Activated naive CD8-positive, alpha-beta T cell treated with anti-CD3 and anti-CD28 coated beads, Interleukin-2, amount 10 ng/mL, durations not matched to agents 7 days and 5 days (primary cell): Measurements from ENCODE around the gene OBP2B. TPM values are rescaled to one million over a fixed set of nuclear protein-coding genes. Genes with fewer than 3 reads are reported as not detected.
A peak's percentile ranks its signal among the peaks of the same experiment; 100 is the strongest.
"Not testable (repeated sequence)": the region's sequence is repeated elsewhere in the genome, so short reads cannot be mapped to it uniquely, and the experiment has no call there.

Experiments
- ATAC-seq: fragments of 150-1000 bp; cut with Tn5 transposase; one replicate; pipeline ENCODE4 v1.10.0; 2021; ENCODE audit warnings: low read depth, moderate library complexity
- POLR2A ChIA-PET: fragments of 350-600 bp; sonication (Branson Sonifier 250); formaldehyde crosslinking; loops from one replicate; lab custom pipeline; 2021; ENCODE audit warnings: antibody characterized with exemption; lab: Charles Lee
- DNase-seq: peaks from one replicate; pipeline ENCODE4 v3.0.0; 2021
- H3K27ac Mint-ChIP-seq: one replicate; pipeline ENCODE4 v1.8.0; 2022; ENCODE audit warnings: mild to moderate bottlenecking, mixed read lengths
- H3K27me3 Mint-ChIP-seq: one replicate; pipeline ENCODE4 v1.8.0; 2022; ENCODE audit warnings: mild to moderate bottlenecking, moderate library complexity, mixed read lengths
- H3K36me3 Mint-ChIP-seq: one replicate; pipeline ENCODE4 v1.8.0; 2021; ENCODE audit warnings: mild to moderate bottlenecking, mixed read lengths
- H3K4me1 Mint-ChIP-seq: one replicate; pipeline ENCODE4 v1.8.0; 2021; ENCODE audit warnings: mixed read lengths
- H3K4me3 Mint-ChIP-seq: one replicate; pipeline ENCODE4 v1.8.0; 2022; ENCODE audit warnings: mild to moderate bottlenecking, moderate library complexity, mixed read lengths
- H3K9me3 Mint-ChIP-seq: one replicate; pipeline ENCODE4 v1.8.0; 2021; ENCODE audit warnings: mixed read lengths
- total RNA-seq, 2 experiments: library from RNA; stranded (reverse); gene quantifications; one replicate each; pipeline ENCODE4 v1.2.3, GENCODE V29; 2021

OBP2B gene
- total RNA-seq, 2 experiments from 2014 or later, result not detected

DNA sequence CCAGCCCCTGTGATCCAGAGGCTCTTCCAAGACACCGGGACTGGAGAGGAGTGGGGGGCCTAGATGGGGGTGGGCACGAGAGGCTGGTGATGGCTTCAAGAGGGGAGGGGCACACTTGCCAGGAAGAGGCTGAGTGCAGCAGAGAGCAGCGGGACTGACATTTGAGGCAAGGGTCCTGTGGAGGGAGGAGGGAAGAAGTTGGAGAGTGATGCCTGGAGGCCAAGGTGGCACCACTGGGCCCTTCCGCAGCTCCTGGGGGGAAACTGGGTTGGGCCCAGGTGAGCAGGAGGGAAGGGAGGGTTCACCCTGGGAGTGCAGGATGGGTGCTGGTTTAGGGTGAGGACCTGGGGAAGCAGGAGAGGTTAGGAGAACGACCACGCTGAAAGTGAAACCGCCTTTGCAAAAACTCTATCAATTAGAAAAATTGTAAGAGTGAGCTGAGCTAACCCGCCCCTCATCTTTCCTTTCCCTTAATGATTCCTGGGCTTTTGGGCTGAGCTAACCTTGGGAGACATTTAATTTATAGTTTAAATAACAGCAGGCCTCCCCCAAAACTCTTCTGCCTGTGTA is 39.8 kb upstream of the OBP2B start:
- POLR2A ChIA-PET, result no interaction called here
- ATAC-seq (no peak), DNase-seq (no peak)
- Mint-ChIP-seq H3K27ac (no peak overlapping the region), H3K36me3 (no peaks in the 10 kb centered on the region), H3K27me3 (peaks cover 23% of the 10 kb centered on the region), H3K4me3 (no peak overlapping the region), H3K4me1 (peaks cover 5% of the 10 kb centered on the region), H3K9me3 (no peaks in the 10 kb centered on the region)

- Mint-ChIP-seq H3K36me3 (no peaks in the 10 kb centered on the region), H3K9me3 (no peaks in the 10 kb centered on the region), H3K4me3 (no peak overlapping the region), H3K4me1 (peaks cover 5% of the 10 kb centered on the region), H3K27me3 (peaks cover 17% of the 10 kb centered on the region), H3K27ac (no peak overlapping the region)
- ATAC-seq, result no peak
- POLR2A ChIA-PET, result no interaction called here
- DNase-seq, result no peak
Observed at GRCh38 chr9:133247632-133248031, 38.6 kb upstream of the OBP2B start.

DNA sequence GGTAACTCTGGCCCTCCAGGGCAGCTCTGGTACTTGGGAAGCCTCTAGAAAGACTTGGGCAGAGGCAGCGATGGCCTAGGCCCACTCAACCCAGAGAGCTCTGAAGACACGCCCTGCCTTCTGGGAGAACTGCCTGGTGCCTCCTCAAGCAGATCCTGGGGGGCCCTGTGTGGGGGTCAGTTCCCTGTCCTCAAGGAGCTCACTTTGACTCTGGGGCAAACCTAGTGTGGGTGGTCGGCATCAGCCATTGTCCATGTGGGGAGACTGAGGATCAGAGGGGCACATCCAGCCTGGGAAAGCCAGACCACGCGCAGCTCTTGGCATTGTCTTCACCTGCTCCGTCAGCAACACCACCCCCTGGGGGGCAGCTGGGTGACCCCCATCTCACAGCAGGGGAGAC is 37.9 kb upstream of the OBP2B start:
- DNase-seq (no peak), ATAC-seq (no peak)
- peaks cover 5% of the 10 kb centered on the region for H3K4me1 Mint-ChIP-seq
- H3K4me3 Mint-ChIP-seq, result no peak overlapping the region
- H3K9me3 Mint-ChIP-seq, result no peaks in the 10 kb centered on the region
- no peaks in the 10 kb centered on the region for H3K36me3 Mint-ChIP-seq
- H3K27me3 Mint-ChIP-seq, result peaks cover 17% of the 10 kb centered on the region
- POLR2A ChIA-PET, result no interaction called here
- no peak overlapping the region for H3K27ac Mint-ChIP-seq

- Mint-ChIP-seq H3K9me3 (no peaks in the 10 kb centered on the region), H3K4me1 (peaks cover 5% of the 10 kb centered on the region), H3K27ac (no peak overlapping the region), H3K4me3 (no peak overlapping the region), H3K27me3 (peaks cover 17% of the 10 kb centered on the region), H3K36me3 (no peaks in the 10 kb centered on the region)
- DNase-seq (no peak), ATAC-seq (no peak)
- POLR2A ChIA-PET, result no interaction called here
Observed at GRCh38 chr9:133246562-133246961, 37.5 kb upstream of the OBP2B start.

DNA sequence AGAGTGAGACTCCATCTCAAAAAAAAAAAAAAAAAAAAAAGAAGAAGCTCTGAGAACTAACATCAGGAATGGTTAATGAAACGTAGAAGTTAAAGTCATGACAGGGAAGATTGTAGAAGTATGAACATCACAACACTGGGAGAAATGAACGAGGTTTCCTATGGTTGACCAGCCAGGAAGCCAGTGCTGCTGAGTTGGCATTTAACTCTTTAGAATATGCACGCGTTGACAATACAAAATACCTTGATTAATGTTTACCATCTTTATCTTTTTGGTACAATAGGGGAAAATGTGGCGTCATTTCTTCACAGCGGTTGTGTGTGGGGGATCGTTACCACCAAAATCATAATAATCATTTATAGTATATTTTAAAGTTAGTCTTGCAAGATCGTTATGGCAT is 33.9 kb upstream of the OBP2B start:
- H3K27ac Mint-ChIP-seq, result no peak overlapping the region
- ATAC-seq (no peak), DNase-seq (no peak)
- no peaks in the 10 kb centered on the region for H3K9me3 Mint-ChIP-seq
- peaks cover 15% of the 10 kb centered on the region for H3K27me3 Mint-ChIP-seq
- H3K4me1 Mint-ChIP-seq, result peaks cover 8% of the 10 kb centered on the region
- POLR2A ChIA-PET, result no interaction called here
- no peak overlapping the region for H3K4me3 Mint-ChIP-seq
- no peaks in the 10 kb centered on the region for H3K36me3 Mint-ChIP-seq

DNA sequence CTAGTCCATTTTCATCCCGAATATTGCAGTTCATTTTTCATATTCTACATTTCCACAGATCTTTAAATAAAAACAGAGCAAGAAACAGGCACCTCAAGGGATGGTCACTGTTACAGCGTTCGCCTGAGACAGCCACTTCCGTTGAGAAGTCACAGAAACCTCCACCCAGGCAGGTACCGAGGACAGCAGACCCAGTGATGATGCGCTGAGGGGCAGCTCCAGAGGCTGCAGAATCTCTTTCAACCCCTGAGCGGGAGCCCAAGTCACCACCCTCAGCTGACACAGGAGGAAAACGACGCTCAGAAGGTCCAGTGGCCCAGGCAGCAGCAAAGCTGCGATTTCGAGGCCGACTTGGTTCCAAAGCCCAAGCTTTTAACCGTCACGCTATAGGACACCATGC is 33.2 kb upstream of the OBP2B start:
- POLR2A ChIA-PET, result no interaction called here
- DNase-seq (no peak), ATAC-seq (no peak)
- no peaks in the 10 kb centered on the region for H3K9me3 Mint-ChIP-seq
- H3K4me1 Mint-ChIP-seq, result peaks cover 10% of the 10 kb centered on the region
- no peak overlapping the region for H3K4me3 Mint-ChIP-seq
- H3K36me3 Mint-ChIP-seq, result no peaks in the 10 kb centered on the region
- H3K27ac Mint-ChIP-seq, result no peak overlapping the region
- peaks cover 17% of the 10 kb centered on the region for H3K27me3 Mint-ChIP-seq

DNA sequence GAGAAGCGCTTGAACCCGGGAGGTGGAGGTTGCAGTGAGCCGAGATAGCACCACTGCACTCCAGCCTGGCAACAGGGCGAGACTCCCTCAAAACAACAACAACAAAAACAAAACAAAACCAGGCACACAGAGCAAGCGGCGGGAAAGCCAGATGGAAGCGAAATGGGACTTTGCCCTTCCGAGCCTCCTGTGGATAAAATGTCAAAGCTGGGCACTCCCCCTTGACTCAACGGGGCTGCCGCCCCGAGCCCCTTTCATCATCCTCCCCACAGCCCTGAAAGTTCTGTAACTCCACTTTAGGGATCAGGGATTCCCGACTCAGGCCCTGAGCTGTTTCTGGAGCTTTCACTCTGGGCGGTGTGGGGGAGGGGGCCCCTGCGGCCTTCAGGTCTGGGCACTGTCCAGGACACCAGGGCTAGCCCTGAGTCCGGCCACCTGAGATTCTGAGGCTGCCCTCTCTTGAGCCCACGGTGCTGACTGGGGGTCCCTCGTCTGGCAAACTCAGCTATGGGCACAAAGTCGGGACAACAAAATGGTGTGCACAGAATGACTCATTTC is 30.6 kb upstream of the OBP2B start:
- no peaks in the 10 kb centered on the region for H3K36me3 Mint-ChIP-seq
- POLR2A ChIA-PET, result no interaction called here
- no peak overlapping the region for H3K27ac Mint-ChIP-seq
- ATAC-seq, result no peak
- DNase-seq, result no peak
- no peak overlapping the region for H3K4me3 Mint-ChIP-seq
- peaks cover 10% of the 10 kb centered on the region for H3K4me1 Mint-ChIP-seq
- H3K27me3 Mint-ChIP-seq, result peaks cover 12% of the 10 kb centered on the region
- H3K9me3 Mint-ChIP-seq, result no peaks in the 10 kb centered on the region

DNA sequence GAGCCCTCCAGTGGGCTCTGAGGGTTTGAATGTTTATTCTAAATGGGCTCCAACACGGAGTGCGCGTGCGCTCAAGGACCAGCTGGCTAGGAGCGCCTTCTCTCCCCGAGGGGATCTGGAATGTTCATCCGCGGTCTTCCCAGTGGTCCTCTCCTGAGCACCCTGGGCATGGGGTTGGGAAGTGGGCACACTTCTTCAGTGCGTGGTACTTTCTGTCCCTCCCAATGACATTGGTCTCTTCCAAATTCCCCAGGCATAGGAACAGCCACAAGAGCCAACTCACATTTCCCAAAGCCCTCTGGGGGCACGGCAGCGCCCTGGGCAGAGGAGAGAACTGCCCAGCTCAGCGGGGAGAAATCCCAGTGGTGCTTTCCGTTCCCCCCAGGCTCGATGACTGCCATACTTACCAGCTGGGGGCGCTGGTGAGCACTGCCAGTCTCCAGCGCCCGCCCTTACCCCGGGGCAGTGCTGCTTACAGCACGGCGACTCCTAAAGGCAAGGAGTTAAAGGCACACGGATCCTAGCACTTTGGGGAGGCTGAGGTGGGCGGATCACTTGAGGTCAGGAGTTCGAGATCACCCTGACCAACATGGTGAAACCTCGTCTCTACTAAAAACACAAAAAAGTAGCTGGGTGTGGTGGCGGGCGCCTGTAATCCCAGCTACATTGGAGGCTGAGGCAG is 29.9 kb upstream of the OBP2B start:
- H3K4me3 Mint-ChIP-seq, result peak overlapping the region; percentile 53
- ATAC-seq (peak; percentile 85), DNase-seq (peak; percentile 76)
- peaks cover 12% of the 10 kb centered on the region for H3K27me3 Mint-ChIP-seq
- no peaks in the 10 kb centered on the region for H3K9me3 Mint-ChIP-seq
- H3K4me1 Mint-ChIP-seq, result peaks cover 10% of the 10 kb centered on the region
- H3K27ac Mint-ChIP-seq, result no peak overlapping the region
- POLR2A ChIA-PET, result no interaction called here
- no peaks in the 10 kb centered on the region for H3K36me3 Mint-ChIP-seq

GRCh38 chr9:133238272-133238850 is 29.3 kb upstream of the OBP2B start:
- POLR2A ChIA-PET, result no interaction called here
- peak; percentile 38 for ATAC-seq
- H3K4me3 Mint-ChIP-seq, result peak overlapping the region; percentile 53

DNA sequence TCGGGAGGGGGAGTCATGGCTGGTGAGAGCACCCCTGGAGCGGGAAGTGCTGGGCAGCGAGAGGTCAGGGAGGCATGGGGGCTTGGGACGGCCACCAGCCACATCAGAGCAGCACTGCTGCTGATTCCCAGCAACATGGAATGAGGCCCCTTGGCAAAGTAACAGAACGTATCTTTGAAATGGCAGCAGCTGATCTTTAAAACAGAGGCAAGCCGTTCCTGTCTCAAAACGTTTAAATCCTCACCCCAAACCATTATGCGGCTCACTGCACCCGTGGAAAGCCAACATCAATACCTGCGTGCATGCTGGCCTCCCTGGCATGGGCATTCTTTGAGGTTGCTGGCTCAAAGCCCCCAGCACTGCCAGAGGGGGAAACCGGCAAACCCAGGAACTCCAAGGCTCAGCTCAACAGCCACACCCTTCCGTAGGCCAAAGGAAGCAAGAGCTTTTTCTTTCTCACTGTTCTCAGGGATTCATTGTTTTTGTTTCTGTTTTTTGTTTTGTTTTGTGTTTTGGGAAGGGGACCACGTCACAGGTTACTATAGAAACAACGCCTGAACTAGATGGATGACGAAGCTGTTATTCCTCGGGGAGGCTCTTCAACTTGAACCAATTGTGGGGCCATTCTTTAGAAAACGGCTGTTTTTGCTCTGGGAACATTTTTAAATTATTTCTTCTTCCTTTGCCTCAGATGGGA is 28.1 kb upstream of the OBP2B start:
- no peak for DNase-seq
- H3K27me3 Mint-ChIP-seq, result peaks cover 12% of the 10 kb centered on the region
- H3K9me3 Mint-ChIP-seq, result no peaks in the 10 kb centered on the region
- no peaks in the 10 kb centered on the region for H3K36me3 Mint-ChIP-seq
- no peak overlapping the region for H3K27ac Mint-ChIP-seq
- ATAC-seq, result no peak
- H3K4me1 Mint-ChIP-seq, result peaks cover 10% of the 10 kb centered on the region
- no peak overlapping the region for H3K4me3 Mint-ChIP-seq
- POLR2A ChIA-PET, result no interaction called here

More at GRCh38 chr9:133238272-133238850, 29.3 kb upstream of the OBP2B start:
- Mint-ChIP-seq H3K27me3 (peaks cover 12% of the 10 kb centered on the region), H3K27ac (no peak overlapping the region), H3K4me1 (peaks cover 10% of the 10 kb centered on the region), H3K36me3 (no peaks in the 10 kb centered on the region), H3K9me3 (no peaks in the 10 kb centered on the region)
- peak; percentile 47 for DNase-seq

GRCh38 chr9:133236291-133237034 is 27.4 kb upstream of the OBP2B start:
- H3K27ac Mint-ChIP-seq, H3K4me1 Mint-ChIP-seq, H3K9me3 Mint-ChIP-seq, H3K36me3 Mint-ChIP-seq, ATAC-seq, DNase-seq, H3K4me3 Mint-ChIP-seq, POLR2A ChIA-PET: not testable (repeated sequence)
- H3K27me3 Mint-ChIP-seq, result peaks cover 11% of the 10 kb centered on the region

DNA sequence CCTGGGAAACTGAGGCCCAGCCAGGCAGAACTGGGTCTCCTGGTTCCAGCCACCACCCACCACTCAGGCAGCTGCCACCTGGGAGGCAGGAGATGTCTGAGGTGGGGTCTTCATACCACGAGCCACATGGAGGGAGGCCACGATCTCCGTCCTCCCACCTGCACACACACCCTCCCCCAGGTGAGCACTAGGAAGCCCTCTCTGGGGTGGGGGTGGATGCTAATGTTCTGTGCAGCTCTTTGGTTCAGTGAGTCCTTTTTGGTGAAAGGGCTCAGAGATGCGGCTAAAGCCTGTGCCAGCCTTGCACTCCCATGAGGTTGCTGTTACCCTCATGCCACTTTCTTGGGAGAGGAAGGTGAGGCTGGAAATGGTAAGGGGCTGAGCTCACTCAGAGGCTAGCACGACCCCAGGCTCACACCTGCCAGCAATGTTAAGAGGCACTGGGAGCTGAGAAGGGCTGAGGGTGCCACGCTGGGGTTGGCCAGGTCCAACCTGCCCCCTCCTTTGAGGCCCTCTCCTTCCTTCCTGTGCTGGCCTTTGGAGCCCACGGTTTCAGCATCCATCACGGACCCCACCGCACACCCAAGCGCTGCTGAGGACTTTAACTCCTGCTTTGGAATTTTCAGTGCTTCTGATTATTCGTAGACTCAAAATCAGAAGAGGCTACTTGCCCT is 26.6 kb upstream of the OBP2B start:
- ATAC-seq (no peak), DNase-seq (no peak)
- H3K4me3 Mint-ChIP-seq, result no peak overlapping the region
- H3K27me3 Mint-ChIP-seq, result peaks cover 8% of the 10 kb centered on the region
- H3K4me1 Mint-ChIP-seq, result peaks cover 10% of the 10 kb centered on the region
- no peak overlapping the region for H3K27ac Mint-ChIP-seq
- H3K9me3 Mint-ChIP-seq, result no peaks in the 10 kb centered on the region
- POLR2A ChIA-PET, result no interaction called here
- no peaks in the 10 kb centered on the region for H3K36me3 Mint-ChIP-seq
